ENCODE results near the gene GLG1.

GLG1 gene

DNA sequence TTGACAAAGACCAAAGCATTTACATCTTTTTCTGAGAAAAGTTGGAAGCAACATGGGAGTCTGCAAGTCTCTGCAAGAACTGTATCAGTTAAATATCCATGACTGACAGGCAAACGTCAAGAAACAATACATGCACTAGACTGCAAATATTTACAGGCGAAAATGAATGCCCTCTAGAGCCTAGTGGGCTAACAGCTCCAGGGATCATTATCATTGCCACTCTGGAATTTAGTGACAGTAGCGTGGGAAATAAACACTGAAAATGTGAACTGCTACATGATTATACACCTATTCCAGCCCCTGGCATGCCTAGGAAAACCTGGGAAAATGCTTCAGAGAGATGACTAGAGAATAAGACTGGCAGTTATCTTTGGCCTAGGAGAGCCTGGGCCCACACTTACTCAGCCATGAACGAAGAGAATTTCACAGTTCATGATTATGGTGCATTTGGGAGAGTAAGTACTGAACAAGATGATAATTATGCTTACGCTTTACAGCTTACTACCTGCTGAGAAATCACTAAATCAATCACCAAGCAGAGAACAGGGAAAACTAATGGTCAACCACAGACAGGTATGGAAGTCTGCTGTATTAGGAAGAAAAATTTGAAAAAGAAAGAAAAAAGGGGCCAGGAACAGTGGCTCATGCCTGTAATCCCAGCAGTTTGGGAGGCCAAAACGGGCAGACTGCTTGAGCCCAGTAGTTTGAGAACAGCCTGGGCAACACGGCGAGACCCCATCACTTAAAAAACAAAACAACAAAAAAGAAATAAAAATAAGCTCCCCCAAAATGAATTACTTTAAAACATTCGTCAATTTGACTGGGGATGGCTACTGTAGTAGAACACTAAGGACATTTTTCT is 119.0 kb downstream of the GLG1 start:
- FAIRE-seq (no peak), DNase-seq (ENCODE audit: insufficient read length, low spot score) (no peak)
- TF ChIP-seq, protein P1, sequence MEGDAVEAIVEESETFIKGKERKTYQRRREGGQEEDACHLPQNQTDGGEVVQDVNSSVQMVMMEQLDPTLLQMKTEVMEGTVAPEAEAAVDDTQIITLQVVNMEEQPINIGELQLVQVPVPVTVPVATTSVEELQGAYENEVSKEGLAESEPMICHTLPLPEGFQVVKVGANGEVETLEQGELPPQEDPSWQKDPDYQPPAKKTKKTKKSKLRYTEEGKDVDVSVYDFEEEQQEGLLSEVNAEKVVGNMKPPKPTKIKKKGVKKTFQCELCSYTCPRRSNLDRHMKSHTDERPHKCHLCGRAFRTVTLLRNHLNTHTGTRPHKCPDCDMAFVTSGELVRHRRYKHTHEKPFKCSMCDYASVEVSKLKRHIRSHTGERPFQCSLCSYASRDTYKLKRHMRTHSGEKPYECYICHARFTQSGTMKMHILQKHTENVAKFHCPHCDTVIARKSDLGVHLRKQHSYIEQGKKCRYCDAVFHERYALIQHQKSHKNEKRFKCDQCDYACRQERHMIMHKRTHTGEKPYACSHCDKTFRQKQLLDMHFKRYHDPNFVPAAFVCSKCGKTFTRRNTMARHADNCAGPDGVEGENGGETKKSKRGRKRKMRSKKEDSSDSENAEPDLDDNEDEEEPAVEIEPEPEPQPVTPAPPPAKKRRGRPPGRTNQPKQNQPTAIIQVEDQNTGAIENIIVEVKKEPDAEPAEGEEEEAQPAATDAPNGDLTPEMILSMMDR (IDR thresholded peaks at IDR 0.05; ENCODE audit: insufficient read depth, missing control alignments), result no peak

DNA sequence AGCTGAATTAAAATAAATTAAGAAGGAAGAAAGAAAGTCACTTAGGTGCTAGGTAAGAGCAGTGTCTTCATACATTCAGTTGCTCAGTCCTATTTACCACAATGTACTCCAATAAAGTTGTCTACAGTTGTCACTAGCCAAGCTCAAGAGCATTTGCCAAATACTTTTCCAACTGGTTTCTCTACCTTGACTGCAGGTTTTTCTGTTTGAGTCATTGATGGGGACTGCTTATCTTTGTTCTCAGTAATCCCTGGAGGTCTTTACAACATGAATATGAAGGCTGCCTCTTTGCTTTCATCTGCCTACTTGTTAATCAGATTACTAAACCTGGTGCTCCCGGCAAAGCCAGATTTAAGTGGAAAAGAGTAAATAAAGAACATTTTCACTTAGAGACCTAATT is 121.0 kb downstream of the GLG1 start:
- FAIRE-seq (no peak), DNase-seq (ENCODE audit: insufficient read length, low spot score) (no peak)
- TF ChIP-seq, protein P1 (IDR thresholded peaks at IDR 0.05; ENCODE audit: insufficient read depth, missing control alignments), result no peak

DNA sequence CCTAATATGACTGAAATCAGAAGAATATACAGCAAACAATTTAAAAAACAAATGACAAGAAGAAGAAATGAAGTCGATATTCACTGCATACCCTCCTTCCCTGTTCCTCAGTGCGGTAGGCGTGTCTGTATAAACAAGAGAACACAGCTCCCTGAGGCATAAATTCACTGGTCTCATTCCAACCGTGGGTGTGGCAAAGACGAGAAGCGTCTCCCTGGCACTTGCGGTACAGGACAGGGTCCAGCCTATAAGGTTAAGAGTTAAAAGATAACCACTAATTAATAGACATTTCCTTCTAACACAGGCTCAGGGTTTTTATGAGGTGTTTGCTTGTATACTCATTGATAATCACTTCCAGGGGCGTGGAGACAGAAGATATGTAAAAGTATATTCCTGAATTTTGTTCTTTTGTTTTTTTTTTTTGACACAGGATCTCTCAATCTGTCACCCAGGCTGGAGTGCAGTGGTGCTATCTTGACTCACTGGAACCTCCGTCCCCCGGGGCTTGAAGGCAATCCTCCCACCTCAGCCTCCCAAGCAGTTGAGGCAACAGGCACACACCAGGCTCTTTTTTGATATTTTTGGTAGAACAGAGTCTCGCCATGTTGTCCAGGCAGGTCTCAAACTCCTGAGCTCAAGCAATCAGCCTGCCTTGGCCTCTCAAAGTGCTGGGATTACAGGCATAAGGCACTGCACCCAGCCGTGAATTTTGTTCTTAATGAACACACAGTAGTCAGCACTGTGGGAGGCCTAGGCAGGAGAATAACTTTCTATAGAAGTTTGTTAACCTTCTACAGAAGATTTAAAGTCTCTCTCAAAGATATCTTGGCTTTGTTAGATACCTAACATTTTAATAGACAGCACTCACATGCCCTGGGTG is 126.5 kb downstream of the GLG1 start:
- FAIRE-seq, result no peak
- TF ChIP-seq, protein P1 (IDR thresholded peaks at IDR 0.05; ENCODE audit: insufficient read depth, missing control alignments), result no peak
- DNase-seq (ENCODE audit: insufficient read length, low spot score), result no peak

DNA sequence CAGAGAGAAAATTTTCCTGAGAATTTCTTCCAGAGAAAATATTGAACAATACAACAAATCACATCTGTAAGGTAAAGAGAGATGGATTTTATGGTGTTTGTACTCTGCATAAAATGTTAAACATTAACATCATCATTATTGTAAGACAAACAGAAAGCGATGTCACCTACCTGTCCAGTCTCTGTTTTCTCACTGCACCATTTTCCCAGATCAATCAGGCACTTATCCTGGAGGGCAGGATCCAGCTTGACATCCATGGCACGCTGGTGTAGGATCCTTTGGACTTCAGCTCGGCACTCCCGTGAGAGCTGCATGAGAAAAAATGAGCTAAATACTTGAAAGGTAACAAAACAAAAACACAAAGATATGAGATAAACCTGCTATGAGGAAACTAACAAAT is 129.7 kb downstream of the GLG1 start:
- no peak for FAIRE-seq
- DNase-seq (ENCODE audit: insufficient read length, low spot score), result no peak
- TF ChIP-seq, protein P1 (IDR thresholded peaks at IDR 0.05; ENCODE audit: insufficient read depth, missing control alignments), result no peak

DNA sequence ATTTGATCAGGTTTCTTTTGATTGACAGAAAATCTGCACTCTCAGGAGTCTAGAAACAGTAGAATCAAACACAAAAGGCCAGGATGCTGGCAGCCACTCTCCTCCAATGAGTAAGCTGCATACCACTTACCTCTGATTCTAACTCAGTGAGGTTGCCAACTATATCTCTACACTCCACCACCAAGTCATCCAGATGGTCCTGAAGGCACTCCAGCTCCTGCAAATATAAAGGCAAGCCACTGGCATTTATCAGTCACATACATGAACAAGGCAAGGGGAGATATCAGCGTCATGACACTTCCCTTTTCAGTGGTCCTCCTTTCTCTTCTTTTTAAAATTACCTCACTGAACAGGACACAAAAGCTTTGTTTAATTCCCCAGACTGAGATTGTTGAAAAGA is 132.5 kb downstream of the GLG1 start:
- DNase-seq (ENCODE audit: insufficient read length, low spot score) (no peak), FAIRE-seq (no peak)
- TF ChIP-seq, protein P1 (IDR thresholded peaks at IDR 0.05; ENCODE audit: insufficient read depth, missing control alignments), result no peak

DNA sequence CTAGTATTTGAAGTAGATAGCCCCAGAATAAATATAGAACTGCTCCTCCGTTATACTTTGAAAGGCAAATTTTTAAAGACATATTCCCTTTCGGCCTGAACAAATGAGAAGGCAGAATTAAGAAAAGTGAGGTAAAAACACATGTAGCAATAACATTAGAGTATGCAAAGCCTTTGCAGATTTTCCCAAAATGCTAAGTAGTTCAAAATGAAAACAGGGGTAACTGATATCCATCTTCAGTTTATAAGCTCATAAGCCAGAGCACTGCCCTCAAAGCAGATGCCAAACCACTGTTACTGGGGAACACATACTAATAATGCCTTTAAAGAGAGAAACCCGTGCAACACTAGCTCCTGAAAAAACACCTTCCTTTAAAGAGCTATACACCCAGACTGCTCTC is 134.4 kb downstream of the GLG1 start:
- TF ChIP-seq, protein P1 (IDR thresholded peaks at IDR 0.05; ENCODE audit: insufficient read depth, missing control alignments), result no peak
- FAIRE-seq (no peak), DNase-seq (ENCODE audit: insufficient read length, low spot score) (no peak)

All from D721Med (cell line).